ENCODE data around the gene PICALM. TPM values are rescaled to one million over a fixed set of nuclear protein-coding genes. Genes with fewer than 3 reads are reported as not detected.

PICALM gene
- total and polyA plus RNA-seq, 9 of the 15 experiments (the other 6 are each of a cell fraction or from before 2014, with no cell fraction given) = 41.3 to 990 (median 309) TPM

DNA sequence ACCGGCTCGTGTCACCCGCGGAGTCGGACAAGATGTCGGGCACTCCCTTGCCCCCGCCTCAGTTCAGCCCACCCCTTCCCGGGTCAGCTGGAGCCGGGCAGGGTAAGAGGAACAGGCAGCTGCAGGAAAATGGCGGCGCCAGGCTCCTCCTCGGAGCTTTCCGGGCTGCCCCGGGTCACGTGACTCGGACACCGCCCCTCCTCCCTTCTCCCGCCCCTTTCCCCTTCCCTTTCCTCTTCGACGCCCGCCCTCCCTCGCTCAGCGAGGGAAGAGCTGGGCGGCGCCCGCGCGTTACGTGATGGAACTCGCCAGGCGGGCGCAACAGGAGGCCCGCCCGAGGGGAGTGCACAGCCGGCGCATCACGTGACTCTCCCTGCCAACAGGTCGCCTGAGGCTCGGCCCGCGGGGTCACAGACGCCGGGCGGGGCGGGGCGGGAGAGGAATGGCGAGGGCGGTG lies at the start of gene PICALM (continued):
- TF ChIP-seq, protein P1, sequence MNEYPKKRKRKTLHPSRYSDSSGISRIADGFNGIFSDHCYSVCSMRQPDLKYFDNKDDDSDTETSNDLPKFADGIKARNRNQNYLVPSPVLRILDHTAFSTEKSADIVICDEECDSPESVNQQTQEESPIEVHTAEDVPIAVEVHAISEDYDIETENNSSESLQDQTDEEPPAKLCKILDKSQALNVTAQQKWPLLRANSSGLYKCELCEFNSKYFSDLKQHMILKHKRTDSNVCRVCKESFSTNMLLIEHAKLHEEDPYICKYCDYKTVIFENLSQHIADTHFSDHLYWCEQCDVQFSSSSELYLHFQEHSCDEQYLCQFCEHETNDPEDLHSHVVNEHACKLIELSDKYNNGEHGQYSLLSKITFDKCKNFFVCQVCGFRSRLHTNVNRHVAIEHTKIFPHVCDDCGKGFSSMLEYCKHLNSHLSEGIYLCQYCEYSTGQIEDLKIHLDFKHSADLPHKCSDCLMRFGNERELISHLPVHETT (CRISPR knock-in tag; conservative IDR thresholded peaks at IDR 0.05 in 1 of 2, IDR thresholded peaks at IDR 0.05 in 1 of 2) = 0 out of 4 replicates have a peak, but pooled peaks of 1 of the 2 experiments have one; percentile 51
- TF ChIP-seq, protein P2, sequence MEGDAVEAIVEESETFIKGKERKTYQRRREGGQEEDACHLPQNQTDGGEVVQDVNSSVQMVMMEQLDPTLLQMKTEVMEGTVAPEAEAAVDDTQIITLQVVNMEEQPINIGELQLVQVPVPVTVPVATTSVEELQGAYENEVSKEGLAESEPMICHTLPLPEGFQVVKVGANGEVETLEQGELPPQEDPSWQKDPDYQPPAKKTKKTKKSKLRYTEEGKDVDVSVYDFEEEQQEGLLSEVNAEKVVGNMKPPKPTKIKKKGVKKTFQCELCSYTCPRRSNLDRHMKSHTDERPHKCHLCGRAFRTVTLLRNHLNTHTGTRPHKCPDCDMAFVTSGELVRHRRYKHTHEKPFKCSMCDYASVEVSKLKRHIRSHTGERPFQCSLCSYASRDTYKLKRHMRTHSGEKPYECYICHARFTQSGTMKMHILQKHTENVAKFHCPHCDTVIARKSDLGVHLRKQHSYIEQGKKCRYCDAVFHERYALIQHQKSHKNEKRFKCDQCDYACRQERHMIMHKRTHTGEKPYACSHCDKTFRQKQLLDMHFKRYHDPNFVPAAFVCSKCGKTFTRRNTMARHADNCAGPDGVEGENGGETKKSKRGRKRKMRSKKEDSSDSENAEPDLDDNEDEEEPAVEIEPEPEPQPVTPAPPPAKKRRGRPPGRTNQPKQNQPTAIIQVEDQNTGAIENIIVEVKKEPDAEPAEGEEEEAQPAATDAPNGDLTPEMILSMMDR (IDR thresholded peaks at IDR 0.05 in 2 of 3, conservative IDR thresholded peaks at IDR 0.05 in 1 of 3; ENCODE audit: insufficient read depth in 2 of 3, low read depth in 1 of 3, low read length in 3 of 3) = peak in 1 of 3 experiments; percentile 14; a peak in 1 of 6 replicates
- TF ChIP-seq CBX2 (IDR thresholded peaks at IDR 0.05; ENCODE audit: insufficient read depth, low read length, poor library complexity, severe bottlenecking) (no peak), SRSF7 (optimal IDR thresholded peaks at IDR 0.05; ENCODE audit: low read depth, low read length) (no peak), HNRNPLL (IDR thresholded peaks at IDR 0.05; ENCODE audit: low read depth, low read length, poor library complexity, severe bottlenecking) (peak; percentile 52), SMAD1 (IDR thresholded peaks at IDR 0.05; ENCODE audit: low read depth, low read length, partially characterized antibody) (no peak), CSDE1 (IDR thresholded peaks at IDR 0.05) (no peak), ZNF121 (CRISPR knock-in tag; conservative IDR thresholded peaks at IDR 0.05) (no peak), FOXA1 (IDR thresholded peaks at IDR 0.05; ENCODE audit: borderline replicate concordance) (no peak), RBBP5 (IDR thresholded peaks at IDR 0.05; ENCODE audit: borderline replicate concordance, insufficient read depth, low read length, poor library complexity, severe bottlenecking) (peak; percentile 13), ZNF644 (tag; IDR thresholded peaks at IDR 0.05; ENCODE audit: low read depth) (no peak), BDP1 (IDR thresholded peaks at IDR 0.05; ENCODE audit: insufficient read depth, insufficient read length) (no peak), ZNF551 (CRISPR knock-in tag; IDR thresholded peaks at IDR 0.05) (no peak), CHD1 (IDR thresholded peaks at IDR 0.05; ENCODE audit: low read length) (no peak), CREBBP (IDR thresholded peaks at IDR 0.05; ENCODE audit: low read depth, low read length) (no peak), MYNN (IDR thresholded peaks at IDR 0.05) (peak; percentile 65; the same call in 1 of the 2 replicates), MYNN (CRISPR knock-in tag; IDR thresholded peaks at IDR 0.05) (no peak), ZBED1 (IDR thresholded peaks at IDR 0.05) (0 out of 2 replicates have a peak, but pooled peaks have one; percentile 59), ZNF232 (CRISPR knock-in tag; IDR thresholded peaks at IDR 0.05) (no peak), SMAD2 (IDR thresholded peaks at IDR 0.05; ENCODE audit: low read depth, low read length) (no peak), SAFB2 (IDR thresholded peaks at IDR 0.05; ENCODE audit: borderline replicate concordance, low read depth, low read length, severe bottlenecking) (no peak)
- TF ChIP-seq, protein P3, sequence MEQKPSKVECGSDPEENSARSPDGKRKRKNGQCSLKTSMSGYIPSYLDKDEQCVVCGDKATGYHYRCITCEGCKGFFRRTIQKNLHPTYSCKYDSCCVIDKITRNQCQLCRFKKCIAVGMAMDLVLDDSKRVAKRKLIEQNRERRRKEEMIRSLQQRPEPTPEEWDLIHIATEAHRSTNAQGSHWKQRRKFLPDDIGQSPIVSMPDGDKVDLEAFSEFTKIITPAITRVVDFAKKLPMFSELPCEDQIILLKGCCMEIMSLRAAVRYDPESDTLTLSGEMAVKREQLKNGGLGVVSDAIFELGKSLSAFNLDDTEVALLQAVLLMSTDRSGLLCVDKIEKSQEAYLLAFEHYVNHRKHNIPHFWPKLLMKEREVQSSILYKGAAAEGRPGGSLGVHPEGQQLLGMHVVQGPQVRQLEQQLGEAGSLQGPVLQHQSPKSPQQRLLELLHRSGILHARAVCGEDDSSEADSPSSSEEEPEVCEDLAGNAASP (IDR thresholded peaks at IDR 0.05) = no peak
- TF ChIP-seq, protein P4, sequence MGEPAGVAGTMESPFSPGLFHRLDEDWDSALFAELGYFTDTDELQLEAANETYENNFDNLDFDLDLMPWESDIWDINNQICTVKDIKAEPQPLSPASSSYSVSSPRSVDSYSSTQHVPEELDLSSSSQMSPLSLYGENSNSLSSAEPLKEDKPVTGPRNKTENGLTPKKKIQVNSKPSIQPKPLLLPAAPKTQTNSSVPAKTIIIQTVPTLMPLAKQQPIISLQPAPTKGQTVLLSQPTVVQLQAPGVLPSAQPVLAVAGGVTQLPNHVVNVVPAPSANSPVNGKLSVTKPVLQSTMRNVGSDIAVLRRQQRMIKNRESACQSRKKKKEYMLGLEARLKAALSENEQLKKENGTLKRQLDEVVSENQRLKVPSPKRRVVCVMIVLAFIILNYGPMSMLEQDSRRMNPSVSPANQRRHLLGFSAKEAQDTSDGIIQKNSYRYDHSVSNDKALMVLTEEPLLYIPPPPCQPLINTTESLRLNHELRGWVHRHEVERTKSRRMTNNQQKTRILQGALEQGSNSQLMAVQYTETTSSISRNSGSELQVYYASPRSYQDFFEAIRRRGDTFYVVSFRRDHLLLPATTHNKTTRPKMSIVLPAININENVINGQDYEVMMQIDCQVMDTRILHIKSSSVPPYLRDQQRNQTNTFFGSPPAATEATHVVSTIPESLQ (CRISPR knock-in tag; IDR thresholded peaks at IDR 0.05) = no peak; the same call in 1 of the 2 replicates

All from K562 (cell line).